Activated naive CD4-positive, alpha-beta T cell treated with anti-CD3 and anti-CD28 coated beads, Interleukin-2, amount 50 U/mL, for 24 hours (primary cell): ENCODE results near the gene FRMD8.
"Not testable (repeated sequence)": the region's sequence is repeated elsewhere in the genome, so short reads cannot be mapped to it uniquely, and the experiment has no call there.

Experiments
- H3K27ac Mint-ChIP-seq: one replicate; pipeline ENCODE4 v1.8.0; 2021; ENCODE audit warnings: mild to moderate bottlenecking, mixed read lengths
- H3K27me3 Mint-ChIP-seq: one replicate; pipeline ENCODE4 v1.8.0; 2021; ENCODE audit warnings: mixed read lengths
- H3K36me3 Mint-ChIP-seq: one replicate; pipeline ENCODE4 v1.8.0; 2021; ENCODE audit warnings: mixed read lengths
- H3K4me1 Mint-ChIP-seq: one replicate; pipeline ENCODE4 v1.8.0; 2021; ENCODE audit warnings: mixed read lengths
- H3K4me3 Mint-ChIP-seq: one replicate; pipeline ENCODE4 v1.8.0; 2021; ENCODE audit warnings: mild to moderate bottlenecking, mixed read lengths
- H3K9me3 Mint-ChIP-seq: one replicate; pipeline ENCODE4 v1.8.0; 2021; ENCODE audit warnings: mixed read lengths

FRMD8 gene

GRCh38 chr11:65452259-65452658 is 65.8 kb downstream of the FRMD8 start:
- not testable (repeated sequence) for H3K4me3 Mint-ChIP-seq, H3K9me3 Mint-ChIP-seq, H3K36me3 Mint-ChIP-seq, H3K27me3 Mint-ChIP-seq
- Mint-ChIP-seq H3K27ac (peak overlapping the region; percentile 60), H3K4me1 (peaks cover 29% of the 10 kb centered on the region)

GRCh38 chr11:65452806-65453490 is 66.5 kb downstream of the FRMD8 start:
- H3K9me3 Mint-ChIP-seq: no peaks in the 10 kb centered on the region
- peak overlapping the region; percentile 85 for H3K27ac Mint-ChIP-seq
- H3K36me3 Mint-ChIP-seq: no peaks in the 10 kb centered on the region
- peaks cover 29% of the 10 kb centered on the region for H3K4me1 Mint-ChIP-seq
- no peaks in the 10 kb centered on the region for H3K27me3 Mint-ChIP-seq
- peak overlapping the region; percentile 57 for H3K4me3 Mint-ChIP-seq

GRCh38 chr11:65454311-65454695 is 67.9 kb downstream of the FRMD8 start:
- peaks cover 29% of the 10 kb centered on the region for H3K4me1 Mint-ChIP-seq
- no peaks in the 10 kb centered on the region for H3K36me3 Mint-ChIP-seq
- H3K4me3 Mint-ChIP-seq: peak overlapping the region; percentile 91
- no peaks in the 10 kb centered on the region for H3K27me3 Mint-ChIP-seq
- peak overlapping the region; percentile 95 for H3K27ac Mint-ChIP-seq
- no peaks in the 10 kb centered on the region for H3K9me3 Mint-ChIP-seq

- no peaks in the 10 kb centered on the region for H3K9me3 Mint-ChIP-seq
- peak overlapping the region; percentile 95 for H3K27ac Mint-ChIP-seq
- H3K4me3 Mint-ChIP-seq: peak overlapping the region; percentile 91
- peaks cover 29% of the 10 kb centered on the region for H3K4me1 Mint-ChIP-seq
- no peaks in the 10 kb centered on the region for H3K36me3 Mint-ChIP-seq
- no peaks in the 10 kb centered on the region for H3K27me3 Mint-ChIP-seq
Measured at GRCh38 chr11:65454696-65455456, 68.4 kb downstream of the FRMD8 start.

- Mint-ChIP-seq H3K9me3 (no peaks in the 10 kb centered on the region), H3K36me3 (no peaks in the 10 kb centered on the region), H3K4me1 (peaks cover 29% of the 10 kb centered on the region), H3K27me3 (no peaks in the 10 kb centered on the region), H3K27ac (peak overlapping the region; percentile 62), H3K4me3 (peak overlapping the region; percentile 67)
Measured at GRCh38 chr11:65456418-65456817, 70.0 kb downstream of the FRMD8 start.

GRCh38 chr11:65459552-65459951 is 73.1 kb downstream of the FRMD8 start:
- Mint-ChIP-seq H3K9me3 (no peaks in the 10 kb centered on the region), H3K27me3 (no peaks in the 10 kb centered on the region), H3K4me1 (peaks cover 18% of the 10 kb centered on the region), H3K36me3 (no peaks in the 10 kb centered on the region), H3K27ac (no peak overlapping the region), H3K4me3 (no peak overlapping the region)
